ENCODE results near the gene GRK6. TPM values are rescaled to one million over a fixed set of nuclear protein-coding genes. Genes with fewer than 3 reads are reported as not detected.

The GRK6 gene
- total and polyA plus RNA-seq, 8 donors: 7.2 to 14.5 (median 11.4) TPM

DNA sequence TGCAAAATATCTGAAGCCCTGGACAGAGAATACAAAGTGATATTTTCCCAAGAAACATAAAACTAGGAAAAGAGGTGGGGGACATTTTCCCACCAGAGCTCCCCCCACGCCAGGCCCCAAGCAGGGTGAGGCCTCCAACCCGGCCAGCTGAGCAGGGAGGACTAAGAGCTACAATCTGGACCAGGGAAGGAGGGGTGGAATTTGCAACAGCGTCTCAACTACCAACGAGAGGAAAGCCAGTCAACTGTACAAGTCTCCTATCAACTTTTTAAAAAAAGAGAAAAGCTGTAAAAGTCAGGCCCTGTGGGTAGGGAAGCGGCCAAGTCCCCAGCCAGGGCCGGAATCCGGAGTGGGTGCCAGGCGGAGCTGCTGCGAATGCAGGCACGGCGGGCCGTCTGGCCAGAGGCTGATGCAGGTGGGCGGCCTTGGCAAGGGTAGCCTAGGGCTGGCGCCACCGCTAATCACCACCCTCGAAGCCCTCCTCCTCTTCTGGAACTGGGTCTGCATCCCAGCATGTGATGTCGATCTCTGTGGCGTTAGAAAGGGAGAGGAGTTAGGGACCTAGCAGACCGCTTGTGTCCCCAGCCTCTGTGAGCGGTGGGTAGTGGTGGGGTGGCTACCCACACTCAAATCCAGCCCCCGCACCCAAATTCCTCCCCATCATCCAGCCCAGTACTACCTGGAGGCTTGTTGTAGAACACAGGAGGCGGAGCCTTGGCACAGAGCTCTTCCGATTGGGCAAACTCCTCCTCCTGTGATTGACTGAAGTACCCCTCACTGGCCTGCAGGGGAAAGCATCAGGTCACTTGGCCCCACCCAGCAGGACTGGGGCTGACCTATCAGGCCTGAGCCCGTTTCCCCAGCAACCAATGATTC, 30.7 kb downstream of the GRK6 start:
- H3K9me3 ChIP-seq: no peaks in the 10 kb centered on the region
- intact Hi-C loops (cut with DNase I): loop anchor here in 1 of 3 donors (10.0 kb wide), 1 partner anchor 142 kb away; the partner anchor contains the start of gene MXD3

DNA sequence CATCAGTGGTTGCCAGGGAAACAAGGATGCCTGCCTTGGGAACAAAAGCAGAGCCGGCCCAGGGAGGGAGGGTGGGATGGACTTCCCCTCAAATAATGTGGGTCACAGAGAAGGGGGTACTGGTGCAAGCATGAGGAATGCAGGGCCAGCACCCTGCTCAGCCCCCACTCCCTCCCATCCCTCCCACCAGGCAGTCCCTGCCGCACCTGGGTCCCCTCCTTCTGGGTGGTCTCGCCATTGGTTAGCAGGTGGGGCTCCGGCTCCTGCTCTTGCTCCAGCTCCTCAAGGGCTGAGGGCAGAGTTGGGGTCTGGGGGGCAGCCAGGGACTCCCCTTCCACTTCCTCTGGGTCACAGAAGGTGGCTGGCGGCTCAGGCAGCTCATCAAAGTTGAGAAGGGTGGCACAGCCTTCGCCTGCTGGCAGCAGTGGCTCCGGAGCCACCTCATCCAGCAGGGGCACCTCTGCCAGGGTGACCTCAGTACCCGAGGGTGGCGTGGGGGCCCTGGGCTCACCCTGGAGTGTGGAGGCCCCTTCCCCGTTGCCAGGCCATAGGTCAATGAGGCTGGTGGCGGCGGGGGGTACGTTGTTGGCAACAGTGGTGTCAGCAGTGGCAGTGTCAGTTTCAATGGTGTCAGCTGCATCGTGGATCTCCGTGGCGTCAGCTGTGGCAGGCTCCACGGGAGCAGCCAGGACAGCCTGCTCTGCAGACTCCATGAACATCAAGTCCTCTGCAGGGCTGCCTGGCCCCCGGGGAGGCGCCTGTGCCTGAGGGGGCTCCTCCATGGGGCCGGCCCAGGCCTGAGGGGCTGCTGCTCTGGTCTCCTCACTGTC, 31.6 kb downstream of the GRK6 start:
- DNase-seq: peak in 2 of 6 donors; percentile 52 to 82
- peaks cover 4 to 12% (median 5%) of the 10 kb centered on the region in 3 donors for H3K4me1 ChIP-seq
- 86 to 88% methylated on average over 20 of the region's 20 CpGs for WGBS, 2 donors
- H3K27me3 ChIP-seq: no peaks in the 10 kb centered on the region
- H3K27ac ChIP-seq: no peak overlapping the region
- ATAC-seq: no peak
- TF ChIP-seq, protein P1, sequence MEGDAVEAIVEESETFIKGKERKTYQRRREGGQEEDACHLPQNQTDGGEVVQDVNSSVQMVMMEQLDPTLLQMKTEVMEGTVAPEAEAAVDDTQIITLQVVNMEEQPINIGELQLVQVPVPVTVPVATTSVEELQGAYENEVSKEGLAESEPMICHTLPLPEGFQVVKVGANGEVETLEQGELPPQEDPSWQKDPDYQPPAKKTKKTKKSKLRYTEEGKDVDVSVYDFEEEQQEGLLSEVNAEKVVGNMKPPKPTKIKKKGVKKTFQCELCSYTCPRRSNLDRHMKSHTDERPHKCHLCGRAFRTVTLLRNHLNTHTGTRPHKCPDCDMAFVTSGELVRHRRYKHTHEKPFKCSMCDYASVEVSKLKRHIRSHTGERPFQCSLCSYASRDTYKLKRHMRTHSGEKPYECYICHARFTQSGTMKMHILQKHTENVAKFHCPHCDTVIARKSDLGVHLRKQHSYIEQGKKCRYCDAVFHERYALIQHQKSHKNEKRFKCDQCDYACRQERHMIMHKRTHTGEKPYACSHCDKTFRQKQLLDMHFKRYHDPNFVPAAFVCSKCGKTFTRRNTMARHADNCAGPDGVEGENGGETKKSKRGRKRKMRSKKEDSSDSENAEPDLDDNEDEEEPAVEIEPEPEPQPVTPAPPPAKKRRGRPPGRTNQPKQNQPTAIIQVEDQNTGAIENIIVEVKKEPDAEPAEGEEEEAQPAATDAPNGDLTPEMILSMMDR (IDR thresholded peaks at IDR 0.05): no peak
- intact Hi-C loops (cut with DNase I): loop anchor here in 1 of 3 donors (10.0 kb wide), 1 partner anchor 143 kb away; the partner anchor contains the start of gene MXD3
- H3K36me3 ChIP-seq: no peaks in the 10 kb centered on the region
- no peak overlapping the region for H3K4me3 ChIP-seq
- no peaks in the 10 kb centered on the region for H3K9me3 ChIP-seq
- no peak for FAIRE-seq

More for the DNA sequence above, 30.7 kb downstream of the GRK6 start:
- H3K4me1 ChIP-seq: peaks cover 4 to 12% (median 5%) of the 10 kb centered on the region in 3 donors
- TF ChIP-seq, protein P1 (IDR thresholded peaks at IDR 0.05): peak in 3 of 4 donors; percentile 43 to 61 (median 51)
- DNase-seq (peak in 4 of 6 donors; percentile 78 to 87 (median 83)), ATAC-seq (peak; percentile 16 to 55 (median 36)), FAIRE-seq (no peak)
- no peaks in the 10 kb centered on the region for H3K27me3 ChIP-seq
- H3K27ac ChIP-seq: no peak overlapping the region
- WGBS, 2 donors: 81% methylated on average over 24 of the region's 24 CpGs
- H3K4me3 ChIP-seq: no peak overlapping the region
- no peaks in the 10 kb centered on the region for H3K36me3 ChIP-seq

GRCh38 chr5:177458912-177459350, 32.5 kb downstream of the GRK6 start:
- Histone ChIP-seq H3K27ac (no peak overlapping the region), H3K27me3 (no peaks in the 10 kb centered on the region), H3K36me3 (no peaks in the 10 kb centered on the region), H3K4me1 (peaks cover 4 to 9% (median 4%) of the 10 kb centered on the region in 3 donors), H3K9me3 (no peaks in the 10 kb centered on the region), H3K4me3 (no peak overlapping the region)
- TF ChIP-seq, protein P1 (IDR thresholded peaks at IDR 0.05): no peak
- intact Hi-C loops (cut with DNase I): loop anchor here in 1 of 3 donors (10.0 kb wide), 1 partner anchor 144 kb away; the partner anchor contains the start of gene MXD3
- peak in 2 of 6 donors; percentile 54 to 83 for DNase-seq
- WGBS, 2 donors: 85 to 90% methylated on average over 14 of the region's 14 CpGs
- FAIRE-seq: no peak
- no peak for ATAC-seq

DNA sequence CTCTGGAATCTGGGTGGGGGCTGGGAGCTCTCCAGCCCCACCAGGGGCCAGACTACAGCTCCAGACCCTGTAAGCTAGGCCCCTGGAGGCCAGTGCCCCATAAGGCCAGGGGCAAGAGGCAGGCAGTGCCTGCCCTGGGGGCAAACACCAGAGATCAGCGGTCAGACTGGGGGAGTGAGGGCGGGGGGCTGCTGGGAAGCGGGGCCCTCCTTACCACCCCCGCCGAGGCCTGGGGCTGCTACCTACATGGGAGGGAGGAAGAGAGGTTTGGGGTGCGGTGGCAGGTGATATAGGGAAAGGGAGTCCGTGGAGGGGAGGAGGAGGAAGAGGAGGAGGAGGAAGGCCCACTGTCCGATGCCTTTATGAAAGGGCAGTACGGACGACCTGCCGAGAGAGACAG, 32.9 kb downstream of the GRK6 start:
- TF ChIP-seq, protein P1 (IDR thresholded peaks at IDR 0.05): no peak
- Histone ChIP-seq H3K27me3 (no peaks in the 10 kb centered on the region), H3K4me3 (no peak overlapping the region), H3K9me3 (no peaks in the 10 kb centered on the region), H3K27ac (no peak overlapping the region), H3K4me1 (peaks cover 0 to 6% (median 0%) of the 10 kb centered on the region in 3 donors), H3K36me3 (no peaks in the 10 kb centered on the region)
- FAIRE-seq (no peak), DNase-seq (peak in 1 of 6 donors; percentile 60), ATAC-seq (no peak)
- intact Hi-C loops (cut with DNase I): loop anchor here in 1 of 3 donors (10.0 kb wide), 1 partner anchor 145 kb away; the partner anchor contains the start of gene MXD3
- WGBS, 2 donors: 92% methylated on average over 10 to 11 of the region's 11 CpGs
